Urothelium cell line (cell line): ENCODE data around the gene ZMYM2.

Source experiments
- DNase-seq: peaks from one replicate; pipeline ENCODE4 v3.0.0; 2011; ENCODE audit warnings: low spot score, mixed read lengths
- FAIRE-seq: peaks from 2 replicates; lab custom pipeline; 2011; peaks lifted over from hg19 to GRCh38; lab: Jason Lieb, UNC

Gene ZMYM2

GRCh38 chr13:20130652-20131051 lies 172.1 kb downstream of the ZMYM2 start:
- DNase-seq: no peak
- peak; percentile 46 for FAIRE-seq

GRCh38 chr13:20131057-20131832 lies 172.7 kb downstream of the ZMYM2 start:
- no peak for DNase-seq
- FAIRE-seq: no peak

GRCh38 chr13:20132052-20132634 lies 173.6 kb downstream of the ZMYM2 start:
- FAIRE-seq: no peak
- DNase-seq: no peak

GRCh38 chr13:20134732-20135131 lies 176.2 kb downstream of the ZMYM2 start:
- no peak for DNase-seq
- no peak for FAIRE-seq

- DNase-seq (no peak), FAIRE-seq (no peak)
Observed at GRCh38 chr13:20136781-20137703, 178.5 kb downstream of the ZMYM2 start.

GRCh38 chr13:20137875-20138274 lies 179.3 kb downstream of the ZMYM2 start:
- DNase-seq (no peak), FAIRE-seq (no peak)

- FAIRE-seq (no peak), DNase-seq (no peak)
Observed at GRCh38 chr13:20140487-20140886, 182.0 kb downstream of the ZMYM2 start.
